Superior temporal gyrus (tissue), 1 donor: ENCODE results near the gene OLFM1.

Experiments used
- DNase-seq: peaks from one replicate; pipeline ENCODE4 v3.0.0-alpha.2; 2016; ENCODE audit errors: extremely low spot score

OLFM1 gene

GRCh38 chr9:135076143-135076875, 11.2 kb upstream of the OLFM1 start:
- no peak for DNase-seq

DNA sequence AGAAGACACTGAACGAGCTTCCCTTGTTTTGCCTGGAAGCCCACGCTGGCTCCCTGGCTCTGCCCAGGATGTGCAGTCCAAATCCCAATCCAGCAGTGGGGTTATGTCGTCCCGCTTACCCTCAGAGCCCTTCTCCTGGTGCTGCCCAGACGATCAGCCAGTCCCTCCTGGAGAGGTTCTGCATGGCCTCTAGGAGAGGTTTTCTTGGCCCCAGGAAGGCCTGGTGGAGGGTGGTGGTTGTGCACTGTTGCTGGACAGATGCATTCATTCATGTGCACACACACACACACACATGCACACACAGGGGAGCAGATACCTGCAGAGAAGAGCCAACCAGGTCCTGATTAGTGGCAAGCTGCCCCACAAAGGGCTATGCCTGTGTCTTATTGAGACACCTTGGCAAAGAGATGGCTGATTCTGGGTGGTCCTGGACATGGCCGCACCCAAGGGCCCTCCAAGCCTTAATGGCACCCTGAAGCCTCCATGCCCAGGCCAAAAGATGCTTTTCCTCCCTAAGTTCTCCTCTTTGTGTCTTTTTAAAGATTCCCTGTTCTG, 10.5 kb upstream of the OLFM1 start:
- no peak for DNase-seq

GRCh38 chr9:135077497-135078200, 9.8 kb upstream of the OLFM1 start:
- DNase-seq: no peak

- no peak for DNase-seq
These were observed 9.1 kb upstream of the OLFM1 start for GRCh38 chr9:135078361-135078821.

- no peak for DNase-seq
These were observed 8.4 kb upstream of the OLFM1 start for GRCh38 chr9:135079018-135079417.

DNA sequence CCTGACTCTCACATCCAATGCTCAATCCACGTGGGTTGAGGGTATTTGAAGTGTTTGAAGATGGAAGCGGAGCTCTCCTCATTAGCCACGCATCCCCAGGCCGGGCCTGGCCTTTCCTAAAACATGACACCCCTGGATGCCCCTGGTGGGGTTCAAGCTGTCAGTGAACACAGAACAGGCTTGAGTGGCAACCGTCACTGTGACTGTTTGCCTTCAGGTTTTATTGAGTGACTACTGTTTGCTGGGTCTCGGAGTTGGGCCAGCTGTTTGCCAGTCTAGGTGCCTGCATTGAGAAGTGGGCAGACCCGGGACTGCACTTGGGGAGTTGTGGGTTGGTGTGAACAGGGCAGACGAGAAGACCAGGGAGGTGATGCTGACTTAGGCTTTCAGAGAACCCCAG, 7.8 kb upstream of the OLFM1 start:
- no peak for DNase-seq

DNA sequence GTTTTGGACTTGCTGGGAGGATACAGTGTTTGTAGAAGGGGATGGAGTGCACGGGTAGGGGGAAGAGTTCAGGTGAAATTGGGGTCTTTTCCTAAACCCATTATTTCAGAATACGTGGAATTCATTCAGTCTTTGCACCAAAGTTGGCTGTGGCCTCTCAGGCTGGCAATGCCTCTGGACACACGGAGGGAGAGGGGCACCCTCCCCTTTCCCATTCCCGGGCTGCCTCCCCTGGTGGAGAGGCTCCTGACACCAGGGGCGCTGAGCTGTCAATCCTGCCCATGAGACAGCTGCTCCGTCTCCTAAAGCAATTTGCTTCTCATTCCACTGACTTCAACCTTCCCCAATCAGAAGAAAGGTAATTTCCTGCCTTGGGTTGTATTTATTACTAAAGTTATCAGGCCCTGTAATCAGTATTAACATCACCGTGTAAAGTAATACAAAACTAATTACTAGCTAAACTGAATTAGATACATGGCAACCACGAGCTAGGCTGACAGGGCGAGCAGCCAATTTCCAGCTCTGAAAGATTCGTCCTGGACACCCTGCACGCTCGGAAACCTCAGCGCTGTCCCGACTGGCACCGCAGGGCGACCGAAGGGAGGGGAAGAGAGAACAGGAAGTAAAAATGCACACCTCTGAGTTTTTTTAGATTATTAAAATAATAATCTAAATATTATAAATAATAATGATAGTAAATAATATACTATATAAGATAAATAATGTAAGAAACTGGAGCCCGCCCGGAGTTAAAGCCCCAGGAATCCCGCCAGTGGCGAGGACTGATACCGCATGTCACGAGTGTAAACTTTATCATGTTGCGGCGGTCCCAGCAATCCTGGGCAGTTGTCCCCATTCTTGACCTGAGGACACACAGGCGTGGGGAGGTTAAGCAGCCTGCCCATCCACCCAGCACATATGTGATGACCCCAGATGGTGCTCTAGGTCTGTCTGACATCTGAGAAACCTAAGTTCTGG, 6.9 kb upstream of the OLFM1 start:
- DNase-seq: no peak

- DNase-seq: no peak
These were observed 6.2 kb upstream of the OLFM1 start for GRCh38 chr9:135081264-135081660.

- no peak for DNase-seq
These were observed 5.7 kb upstream of the OLFM1 start for GRCh38 chr9:135081731-135082130.

GRCh38 chr9:135082536-135082935, 4.9 kb upstream of the OLFM1 start:
- DNase-seq: no peak

- DNase-seq: no peak
These were observed 4.1 kb upstream of the OLFM1 start for GRCh38 chr9:135083241-135083810.

GRCh38 chr9:135083831-135084230, 3.6 kb upstream of the OLFM1 start:
- DNase-seq: no peak

DNA sequence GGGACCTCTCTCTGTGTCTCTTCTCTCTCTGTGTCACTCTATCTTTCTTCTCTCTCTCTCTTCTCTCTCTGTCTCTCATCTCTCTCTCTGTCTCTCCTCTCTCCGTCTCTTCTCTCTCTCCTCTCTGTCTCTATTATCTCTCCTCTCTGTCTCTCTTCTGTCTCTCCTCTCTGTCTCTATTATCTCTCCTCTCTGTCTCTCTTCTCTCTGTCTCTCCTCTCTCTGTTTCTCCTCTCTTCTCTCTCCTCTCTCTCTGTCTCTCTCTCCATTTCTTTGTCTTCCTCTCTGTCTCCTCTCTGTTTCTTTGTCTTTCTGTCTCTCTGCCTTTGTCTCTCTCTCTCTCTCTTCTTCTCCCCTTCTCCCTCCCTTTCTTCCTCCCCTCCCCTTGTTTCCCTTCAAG, 3.2 kb upstream of the OLFM1 start:
- DNase-seq: no peak

DNA sequence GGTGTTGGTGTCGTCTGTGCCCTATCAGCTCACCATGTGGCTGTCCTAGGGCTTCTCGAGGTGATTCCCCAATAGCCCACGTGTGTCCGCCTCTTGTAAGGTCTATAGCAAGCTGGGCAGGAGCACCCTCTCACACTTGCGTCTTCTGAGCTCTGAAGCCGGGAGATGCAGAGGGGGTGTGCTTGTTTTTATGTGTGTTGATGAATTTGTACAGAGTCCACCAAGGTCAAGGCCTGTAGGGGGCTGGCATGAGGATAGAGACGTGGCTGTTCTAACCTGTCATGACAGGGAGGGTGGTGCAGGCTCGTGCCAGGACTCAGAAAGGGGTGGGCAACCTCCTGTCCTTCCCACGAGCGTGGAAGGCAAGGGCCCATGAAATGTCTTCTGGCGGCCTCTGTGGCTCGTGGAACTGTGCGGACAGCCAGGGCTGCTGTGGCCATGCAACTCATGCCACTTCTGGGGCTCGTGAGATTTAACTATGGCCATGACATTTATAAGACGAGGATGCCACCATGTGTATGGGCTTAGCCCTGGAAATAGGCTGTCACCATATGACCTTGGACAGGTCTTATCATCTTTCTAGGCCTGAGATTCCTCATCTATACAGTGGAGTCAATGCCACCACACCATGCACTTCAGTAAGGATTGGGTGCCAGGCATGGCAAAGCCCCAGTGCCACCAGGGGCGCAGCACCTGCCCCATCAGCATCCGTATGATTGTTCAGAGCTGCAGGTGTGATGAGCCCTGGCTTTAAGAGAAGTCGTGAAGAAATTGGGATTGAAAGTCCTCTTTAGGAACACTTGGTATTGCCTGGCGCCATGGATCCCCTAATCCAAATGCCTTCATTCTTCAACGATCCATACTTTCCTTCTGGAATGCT, 2.3 kb upstream of the OLFM1 start:
- DNase-seq: no peak

DNA sequence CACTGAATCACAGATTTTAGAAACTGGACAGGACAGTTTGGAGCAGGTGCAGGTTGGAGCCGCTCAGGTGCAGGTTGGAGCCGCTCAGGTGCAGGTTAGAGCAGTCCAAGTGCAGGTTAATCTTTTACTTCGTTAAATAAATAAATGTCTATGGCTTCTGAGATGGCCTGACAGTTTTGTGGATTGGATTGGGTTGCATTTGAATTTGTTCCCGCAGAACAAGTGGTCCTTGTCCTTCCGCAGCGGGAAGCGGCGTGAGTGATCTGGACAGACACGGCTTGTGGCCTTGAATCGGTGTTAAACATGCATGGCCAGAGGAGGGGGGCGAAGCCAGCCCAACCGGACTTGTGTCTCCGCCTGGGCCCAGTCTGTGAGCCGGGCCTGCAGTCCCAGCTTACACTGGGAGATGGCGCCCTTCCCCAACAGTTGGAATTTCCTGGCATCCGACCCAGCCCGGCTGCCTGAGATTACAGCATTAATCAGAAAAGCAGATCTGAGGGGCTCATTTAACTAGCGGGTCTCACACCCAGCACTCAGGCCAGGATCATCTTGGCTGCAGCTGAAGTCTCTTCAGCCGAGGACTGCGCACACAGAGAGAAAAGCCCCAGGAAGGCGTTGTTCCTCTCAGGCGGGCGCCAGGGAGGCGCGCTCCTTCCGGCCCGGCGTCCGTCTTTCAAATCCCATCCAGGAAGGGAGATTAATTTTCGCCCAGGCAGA, 1.5 kb upstream of the OLFM1 start:
- DNase-seq: peak; percentile 94

DNA sequence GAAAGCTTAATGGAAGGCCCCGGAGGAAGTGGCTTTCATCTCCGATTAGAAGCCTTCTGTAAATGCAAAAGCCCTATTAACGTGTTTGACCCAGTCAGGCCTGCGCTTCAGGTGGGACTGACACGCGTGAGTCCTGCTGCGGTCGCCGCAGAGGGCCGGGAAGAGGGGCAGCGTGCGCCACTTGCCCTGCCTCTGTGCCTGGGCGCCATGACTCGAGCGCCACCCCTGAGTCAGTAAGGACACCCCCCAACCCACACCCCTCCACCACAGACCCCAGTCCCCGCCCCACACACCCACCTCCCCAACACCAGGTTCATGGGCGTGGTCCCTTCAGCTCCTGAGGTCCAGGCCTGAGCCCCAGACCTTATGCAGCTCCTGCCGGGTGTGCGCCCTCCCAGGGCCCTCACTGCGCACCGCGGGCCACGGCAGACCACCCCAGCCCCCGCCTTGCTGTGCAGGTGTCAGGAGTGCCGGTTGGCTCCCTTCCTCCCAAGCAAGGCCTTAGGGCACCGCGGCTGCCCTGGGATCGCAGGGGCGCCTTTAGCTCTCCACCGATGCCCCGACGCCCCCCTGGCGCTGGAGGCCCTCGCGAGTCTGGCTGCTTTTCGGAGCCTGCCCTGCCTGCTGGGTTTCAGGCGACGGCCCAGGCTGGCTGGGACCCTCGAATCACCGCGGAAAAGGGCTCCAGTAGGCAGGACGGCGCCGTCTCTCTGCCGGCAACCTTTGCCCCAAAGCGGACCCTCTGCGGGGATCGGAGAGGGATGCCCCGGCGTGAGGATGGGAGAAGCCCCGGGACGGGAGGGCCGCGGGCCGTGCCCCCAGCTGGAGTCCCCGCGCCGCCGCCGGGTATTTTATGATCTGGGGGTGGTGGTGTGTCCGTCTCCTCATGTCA, 625 bp upstream of the OLFM1 start:
- DNase-seq: no peak

DNA sequence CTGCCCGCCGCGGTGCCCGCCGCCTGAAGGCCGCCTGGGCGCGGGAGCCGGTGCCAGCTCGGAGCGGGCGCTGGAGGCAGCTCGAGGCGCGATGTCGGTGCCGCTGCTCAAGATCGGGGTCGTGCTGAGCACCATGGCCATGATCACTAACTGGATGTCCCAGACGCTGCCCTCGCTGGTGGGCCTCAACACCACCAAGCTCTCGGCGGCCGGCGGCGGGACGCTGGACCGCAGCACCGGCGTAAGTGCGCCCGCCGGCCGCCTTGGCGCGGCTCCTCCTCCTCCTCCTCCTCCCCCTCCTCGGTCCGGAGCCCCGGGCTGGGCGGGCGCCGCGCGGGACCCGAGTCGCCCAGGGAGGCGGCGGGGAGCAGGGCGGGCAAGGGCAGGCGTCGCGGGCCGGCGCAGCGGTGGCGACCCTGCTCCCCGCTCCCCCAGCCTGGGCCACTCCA, 455 bp downstream of the OLFM1 start:
- no peak for DNase-seq

DNA sequence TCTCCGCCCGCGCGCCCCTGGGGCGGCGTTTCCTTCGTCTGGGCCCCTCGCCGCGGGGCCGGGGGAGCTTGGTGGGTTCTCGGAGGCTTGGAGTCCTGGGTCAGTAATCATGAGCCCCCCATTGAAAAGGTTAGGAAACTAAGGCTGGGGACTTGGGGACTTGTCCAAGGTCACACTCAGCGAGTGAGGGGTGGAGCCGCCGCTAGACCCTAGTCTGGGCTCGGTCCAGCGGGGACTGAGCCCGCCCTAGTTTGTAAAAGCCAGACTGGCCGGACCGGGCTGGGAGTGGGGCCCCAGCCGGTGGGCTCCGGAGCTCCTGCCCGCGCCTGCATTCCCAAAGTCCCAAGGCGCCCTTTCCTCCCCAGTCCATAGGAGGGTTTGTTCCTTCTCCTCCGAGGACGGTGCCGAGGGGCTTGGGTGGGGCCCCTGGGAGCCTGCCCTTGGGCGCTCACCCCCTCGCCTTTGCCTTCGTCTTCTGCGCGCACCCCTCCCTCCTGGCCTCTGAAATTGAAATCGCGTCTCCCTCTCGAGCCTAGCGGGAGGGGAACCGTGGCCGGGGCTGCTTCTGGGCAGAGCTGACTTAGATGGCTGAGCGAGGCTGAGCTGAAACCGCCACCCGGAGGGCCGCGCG, 995 bp downstream of the OLFM1 start:
- DNase-seq: no peak
